GM12891 (cell line): ENCODE results near the gene RTF2.
A peak's percentile ranks its signal among the peaks of the same experiment; 100 is the strongest.
"Not testable (repeated sequence)": the region's sequence is repeated elsewhere in the genome, so short reads cannot be mapped to it uniquely, and the experiment has no call there.

ENCODE experiments used
- DNase-seq: peaks from one replicate; pipeline ENCODE4 v3.0.0; 2011; ENCODE audit warnings: low spot score; ENCODE audit not compliant: insufficient read length
- FAIRE-seq: peaks from 2 replicates; lab custom pipeline; 2011; peaks lifted over from hg19 to GRCh38; lab: Jason Lieb, UNC
- PAX5 ChIP-seq: IDR thresholded peaks from 2 replicates; pipeline ENCODE4 v1.6.1; 2011; ENCODE audit warnings: low read length, moderate library complexity, mild to moderate bottlenecking; ENCODE audit not compliant: insufficient read depth, severe bottlenecking
- POLR2A ChIP-seq: IDR thresholded peaks from 2 replicates; pipeline ENCODE4 v1.6.1; 2011; ENCODE audit warnings: low read depth, low read length, control low read depth
- POLR2AphosphoS5 ChIP-seq: IDR thresholded peaks from 2 replicates; pipeline ENCODE4 v1.6.1; 2011; ENCODE audit warnings: low read depth, low read length, control low read depth
- POU2F2 ChIP-seq: IDR thresholded peaks from 2 replicates; pipeline ENCODE4 v1.6.1; 2011; ENCODE audit warnings: low read depth, mild to moderate bottlenecking, control low read depth, low read length, moderate library complexity
- SPI1 ChIP-seq: IDR thresholded peaks from 2 replicates; pipeline ENCODE4 v1.6.1; 2011; ENCODE audit warnings: low read depth, low read length, control low read depth
- TAF1 ChIP-seq: IDR thresholded peaks from 2 replicates; pipeline ENCODE4 v1.6.1; 2011; ENCODE audit warnings: low read depth, low read length, control low read depth

RTF2 gene

DNA sequence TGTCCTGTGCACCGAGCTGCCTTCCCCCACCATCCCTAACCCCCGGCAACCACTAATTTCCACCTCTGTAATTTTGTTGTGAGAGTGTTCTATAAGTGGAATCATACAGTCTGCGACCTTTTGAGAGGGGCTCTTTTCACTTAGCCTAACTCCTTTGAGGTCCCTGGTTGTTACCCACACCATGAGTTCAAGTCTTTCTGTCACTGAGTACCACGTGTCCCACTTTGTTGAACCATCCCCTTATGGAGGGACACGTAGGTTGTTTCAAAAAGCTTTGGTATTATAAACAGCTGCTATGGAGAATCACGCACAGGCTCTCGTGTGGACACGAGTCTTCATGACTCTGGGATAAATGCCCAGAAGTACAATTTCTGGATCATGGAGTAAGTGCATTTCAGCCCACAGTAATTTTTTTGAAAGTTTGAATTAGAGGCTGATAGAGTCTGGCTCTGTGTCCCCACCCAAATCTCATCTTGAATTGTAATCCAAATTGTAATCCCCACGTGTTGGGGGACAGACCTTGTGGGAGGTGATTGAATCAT, 74.1 kb downstream of the RTF2 start:
- no peak for DNase-seq
- TF ChIP-seq POLR2A = no peak
- no peak for TF ChIP-seq PAX5
- TF ChIP-seq POU2F2 = no peak
- TF ChIP-seq SPI1 = no peak
- no peak for TF ChIP-seq POLR2AphosphoS5
- no peak for TF ChIP-seq TAF1
- FAIRE-seq = no peak

GRCh38 chr20:56551571-56551970, 83.1 kb downstream of the RTF2 start:
- DNase-seq = no peak
- no peak for TF ChIP-seq SPI1
- TF ChIP-seq POU2F2 = no peak
- no peak for TF ChIP-seq POLR2A
- TF ChIP-seq PAX5 = no peak
- no peak for TF ChIP-seq TAF1
- no peak for TF ChIP-seq POLR2AphosphoS5
- no peak for FAIRE-seq

- DNase-seq (no peak), FAIRE-seq (no peak)
- TF ChIP-seq TAF1 (no peak), SPI1 (peak; percentile 75)
Observed at GRCh38 chr20:56552911-56553629, 84.6 kb downstream of the RTF2 start.

DNA sequence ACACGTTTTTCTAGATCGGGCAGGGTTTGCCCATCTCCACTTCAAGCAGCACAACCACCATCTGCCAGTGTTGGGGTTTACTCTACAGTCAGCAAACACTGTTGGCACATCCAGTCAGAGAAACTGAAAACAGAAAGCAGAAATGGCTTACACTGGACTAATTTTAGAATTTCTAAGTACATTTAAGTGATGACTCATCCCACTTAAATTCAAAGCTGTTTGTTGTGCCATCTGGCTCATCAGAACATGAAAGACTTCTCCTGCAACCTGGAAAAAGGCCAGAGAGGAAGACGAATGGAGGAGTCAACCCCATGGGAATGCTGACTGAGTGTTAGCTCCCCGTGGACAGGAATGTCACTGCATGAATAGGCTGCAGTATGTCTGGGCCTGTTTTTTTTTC, 86.4 kb downstream of the RTF2 start:
- DNase-seq (peak; percentile 31), FAIRE-seq (peak; percentile 38)
- TF ChIP-seq SPI1 = peak; percentile 76
- no peak for TF ChIP-seq TAF1
- no peak for TF ChIP-seq POLR2A
- no peak for TF ChIP-seq POLR2AphosphoS5
- TF ChIP-seq POU2F2 = no peak
- no peak for TF ChIP-seq PAX5

GRCh38 chr20:56558968-56559367, 90.5 kb downstream of the RTF2 start:
- FAIRE-seq (no peak), DNase-seq (no peak)
- no peak for TF ChIP-seq PAX5
- TF ChIP-seq POLR2AphosphoS5 = no peak
- TF ChIP-seq SPI1 = no peak
- no peak for TF ChIP-seq TAF1
- TF ChIP-seq POU2F2 = no peak
- no peak for TF ChIP-seq POLR2A

DNA sequence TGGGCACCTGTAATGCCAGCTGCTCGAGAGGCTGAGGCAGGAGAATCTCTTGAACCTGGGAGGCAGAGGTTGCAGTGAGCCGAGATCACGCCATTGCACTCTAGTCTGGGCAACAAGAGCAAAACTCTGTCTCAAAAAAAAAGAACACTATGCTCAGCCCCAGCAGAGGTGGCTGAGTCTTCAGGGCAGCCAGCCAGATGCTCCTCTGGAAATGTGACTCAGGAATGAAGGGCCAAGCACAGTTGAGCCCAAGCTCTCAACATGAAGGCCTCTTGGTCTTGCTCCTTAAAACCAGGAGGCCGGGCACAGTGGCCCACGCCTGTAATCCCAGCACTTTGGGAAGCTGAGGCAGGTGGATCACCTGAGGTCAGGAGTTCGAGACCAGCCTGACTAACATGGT, 96.1 kb downstream of the RTF2 start:
- not testable (repeated sequence) for FAIRE-seq, DNase-seq

DNA sequence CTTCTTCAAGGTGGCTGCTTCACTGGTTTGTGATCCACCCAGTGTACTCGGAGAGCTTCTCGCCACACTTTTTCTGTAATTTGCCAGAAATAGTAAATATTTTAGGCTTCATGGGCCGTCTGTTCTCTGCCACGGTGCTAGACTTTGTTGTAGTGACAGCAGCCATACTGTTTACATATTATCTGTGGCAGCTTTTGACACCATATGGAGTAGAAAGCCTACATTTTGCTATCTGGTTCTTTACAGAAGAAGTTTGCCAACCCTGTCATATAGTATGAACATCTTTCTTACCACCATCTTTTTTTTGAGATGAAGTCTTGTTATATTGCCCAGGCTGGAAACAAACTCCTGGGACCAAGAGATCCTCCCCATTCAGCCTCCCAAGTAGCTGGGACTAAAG, 97.1 kb downstream of the RTF2 start:
- no peak for FAIRE-seq
- no peak for TF ChIP-seq TAF1
- no peak for TF ChIP-seq POLR2A
- TF ChIP-seq PAX5 = no peak
- no peak for TF ChIP-seq POLR2AphosphoS5
- no peak for DNase-seq

DNA sequence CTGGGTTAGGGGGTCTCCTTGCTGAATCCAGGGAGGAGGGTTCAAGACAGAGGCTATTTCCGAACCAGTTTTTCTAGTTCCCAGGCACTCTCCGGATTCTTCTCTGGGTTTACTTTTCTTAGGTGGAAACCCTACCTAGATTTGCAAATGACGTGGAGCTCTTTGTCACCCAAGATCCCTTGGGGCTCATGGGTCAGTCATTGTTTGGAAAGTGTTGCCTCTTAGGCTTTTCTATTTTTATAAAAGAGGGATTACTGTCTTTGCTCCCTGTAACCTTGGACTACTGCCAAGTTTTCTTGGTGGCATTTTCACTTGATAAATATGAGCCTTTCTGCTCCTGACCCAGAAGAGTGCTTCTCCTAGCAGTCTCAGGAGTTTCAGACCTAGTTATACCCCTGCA, 98.2 kb downstream of the RTF2 start:
- DNase-seq = no peak
- TF ChIP-seq POU2F2 = no peak
- no peak for FAIRE-seq
